Endothelial cell of umbilical vein (primary cell): ENCODE data around the gene ATXN1L. TPM values are rescaled to one million over a fixed set of nuclear protein-coding genes. Genes with fewer than 3 reads are reported as not detected.

Experiments used
- BruUV-seq: library from RNA; stranded (reverse); fragments of 400-500 nt; replicated peaks from 2 replicates; lab custom pipeline; 2021; lab: Mats Ljungman, UMichigan
- CTCF ChIA-PET: fragments of 300-600, 350-600 bp; sonication (Branson Sonifier 250); formaldehyde crosslinking; loops from one replicate; lab custom pipeline; 2021; ENCODE audit warnings: antibody characterized with exemption, inconsistent platforms; lab: Charles Lee
- POLR2A ChIA-PET: fragments of 300-600, 350-600 bp; sonication (Branson Sonifier 250); formaldehyde crosslinking; loops from one replicate; lab custom pipeline; 2021; ENCODE audit warnings: antibody characterized with exemption, inconsistent platforms; lab: Charles Lee
- DNase-seq: peaks from one replicate; pipeline ENCODE4 v3.0.0-alpha.2; 2011; ENCODE audit warnings: low read depth, low spot score
- FAIRE-seq: peaks from 2 replicates; lab custom pipeline; 2011; peaks lifted over from hg19 to GRCh38; lab: Jason Lieb, UNC
- H2AFZ ChIP-seq: 2 replicates; pipeline ENCODE4 v1.6.0; 2012; ENCODE audit warnings: low read depth, low read length, control low read depth, inconsistent platforms
- H3K27ac ChIP-seq: 2 replicates; pipeline ENCODE4 v1.5.1; 2011; ENCODE audit warnings: low read depth, mild to moderate bottlenecking, control low read depth, low read length, moderate library complexity; ENCODE audit not compliant: insufficient read depth
- H3K27me3 ChIP-seq, 2 experiments: 2 replicates each; pipeline versions ENCODE4 v1.6.0 to v1.6.1; 2011; ENCODE audit warnings: low read length in 2 of 2, mixed read lengths in 1 of 2; ENCODE audit not compliant: control insufficient read depth in 2 of 2, insufficient read depth in 2 of 2
- H3K36me3 ChIP-seq, 2 experiments: 2 replicates in 1 of 2; 3 replicates in 1 of 2; pipeline ENCODE4 v1.5.1; 2011; ENCODE audit warnings: low read length in 2 of 2, mild to moderate bottlenecking in 1 of 2, moderate library complexity in 1 of 2; ENCODE audit not compliant: control insufficient read depth in 2 of 2, insufficient read depth in 2 of 2; ENCODE audit errors: extremely low read depth in 1 of 2
- H3K4me1 ChIP-seq: 3 replicates; pipeline ENCODE4 v1.5.1; 2011; ENCODE audit warnings: mild to moderate bottlenecking, low read length; ENCODE audit not compliant: control insufficient read depth, insufficient read depth; ENCODE audit errors: extremely low read depth
- H3K4me2 ChIP-seq: 2 replicates; pipeline ENCODE4 v1.6.1; 2011; ENCODE audit warnings: low read length, control low read depth, mixed read lengths; ENCODE audit not compliant: insufficient read depth
- H3K4me3 ChIP-seq, 3 experiments: fragments of 200-600 bp in 1 of 3; sonication (generic), shearing (Covaris generic) in 1 of 3; replicated peaks in 1 of 3; 2 replicates each; pipeline ENCODE4 v1.5.1; 2011 to 2016; ENCODE audit warnings: control low read depth in 3 of 3, low read length in 3 of 3, mild to moderate bottlenecking in 2 of 3, inconsistent platforms in 1 of 3, low read depth in 1 of 3, moderate library complexity in 1 of 3; ENCODE audit not compliant: insufficient read depth in 1 of 3
- H3K79me2 ChIP-seq: 2 replicates; pipeline ENCODE4 v1.6.0; 2012; ENCODE audit warnings: low read length, inconsistent platforms; ENCODE audit not compliant: control insufficient read depth, insufficient read depth
- H3K9ac ChIP-seq: replicated peaks from 2 replicates; pipeline ENCODE3; 2011; ENCODE audit warnings: low read length, control low read depth; ENCODE audit not compliant: insufficient read depth; ENCODE audit errors: extremely low read depth
- H3K9me1 ChIP-seq: replicated peaks from 3 replicates; pipeline ENCODE4 v1.6.0; 2011; ENCODE audit warnings: mild to moderate bottlenecking, low read length; ENCODE audit not compliant: control insufficient read depth, insufficient read depth; ENCODE audit errors: extremely low read depth
- H3K9me3 ChIP-seq: replicated peaks from 2 replicates; pipeline ENCODE4 v1.5.1; 2012; ENCODE audit warnings: low read length, inconsistent platforms; ENCODE audit not compliant: control insufficient read depth, insufficient read depth
- H4K20me1 ChIP-seq: replicated peaks from 2 replicates; pipeline ENCODE3; 2011; ENCODE audit warnings: mild to moderate bottlenecking, low read length; ENCODE audit not compliant: control insufficient read depth, insufficient read depth; ENCODE audit errors: extremely low read depth
- EZH2 ChIP-seq: IDR thresholded peaks from 2 replicates; pipeline ENCODE4 v1.6.1; 2012; ENCODE audit warnings: borderline replicate concordance, low read depth, mild to moderate bottlenecking, moderate library complexity, low read length, inconsistent platforms; ENCODE audit not compliant: severe bottlenecking
- FOS ChIP-seq: IDR thresholded peaks from 2 replicates; pipeline ENCODE4 v1.6.1; 2011; ENCODE audit warnings: mild to moderate bottlenecking, low read length, moderate library complexity, borderline replicate concordance; ENCODE audit not compliant: insufficient read depth
- GATA2 ChIP-seq: IDR thresholded peaks from 2 replicates; pipeline ENCODE4 v1.7.0; 2011; ENCODE audit warnings: low read depth, mild to moderate bottlenecking, moderate library complexity, mixed read lengths, low read length; ENCODE audit not compliant: insufficient read length, insufficient read depth
- JUN ChIP-seq: IDR thresholded peaks from 2 replicates; pipeline ENCODE4 v1.6.1; 2011; ENCODE audit warnings: borderline replicate concordance, low read depth; ENCODE audit not compliant: insufficient read length, insufficient read depth
- MAX ChIP-seq: IDR thresholded peaks from 2 replicates; pipeline ENCODE4 v1.6.1; 2011; ENCODE audit not compliant: insufficient read depth, insufficient read length
- MYC ChIP-seq: IDR thresholded peaks from one replicate; pipeline ENCODE4 v1.6.1; 2011; ENCODE audit warnings: mild to moderate bottlenecking, low read depth, low read length
- POLR2A ChIP-seq: IDR thresholded peaks from 2 replicates; pipeline ENCODE4 v1.6.1; 2012; ENCODE audit warnings: low read depth, mild to moderate bottlenecking, control low read depth, low read length
- POLR2AphosphoS5 ChIP-seq: IDR thresholded peaks from 2 replicates; pipeline ENCODE4 v1.6.1; 2012; ENCODE audit warnings: low read depth, mild to moderate bottlenecking, control low read depth, low read length, moderate library complexity; ENCODE audit not compliant: insufficient read depth
- dilution Hi-C: fragments of 300-500 bp; cut with MboI; formaldehyde crosslinking; loops from one replicate; pipeline ENCODE4 v1.15.0; 2019; ENCODE audit warnings: low sequenced_read_pairs; ENCODE audit not compliant: extremely low pct_ligation_motif_present
- intact Hi-C: fragments of 100-400 bp; cut with micrococcal nuclease; formaldehyde crosslinking; loops from one replicate; pipeline ENCODE4 v1.10.0; 2022
- polyA plus RNA-seq, 4 experiments: library from polyadenylated mRNA; depleted of rRNA in 3 of 4; stranded (reverse) in 3 of 4; unstranded in 1 of 4; fragments of >200 nt; gene quantifications; 2 replicates each; pipeline versions ENCODE4 v1.2.1 to v1.2.3, GENCODE V29; 2011 to 2012; ENCODE audit warnings: missing spikeins in 1 of 4
- total RNA-seq: library from RNA; stranded (reverse); gene quantifications from 2 replicates; pipeline ENCODE4 v1.2.3, GENCODE V29; 2021
- TF ChIP-seq, protein P1 (sequence below), 2 donors: IDR thresholded peaks; 1 replicate in 1 of 2; 2 replicates in 1 of 2; pipeline ENCODE4 v1.5.1; 2011; ENCODE audit warnings: low read length in 2 of 2, mild to moderate bottlenecking in 2 of 2, moderate library complexity in 2 of 2, control low read depth in 1 of 2, inconsistent platforms in 1 of 2, low read depth in 1 of 2; ENCODE audit not compliant: insufficient read depth in 1 of 2; ENCODE audit errors: extremely low read depth in 1 of 2

ATXN1L gene
- total and polyA plus RNA-seq, 2 donors (not counting 3 experiments of a cell fraction or from before 2014, with no cell fraction given), result 15.6 to 23.9 TPM

DNA sequence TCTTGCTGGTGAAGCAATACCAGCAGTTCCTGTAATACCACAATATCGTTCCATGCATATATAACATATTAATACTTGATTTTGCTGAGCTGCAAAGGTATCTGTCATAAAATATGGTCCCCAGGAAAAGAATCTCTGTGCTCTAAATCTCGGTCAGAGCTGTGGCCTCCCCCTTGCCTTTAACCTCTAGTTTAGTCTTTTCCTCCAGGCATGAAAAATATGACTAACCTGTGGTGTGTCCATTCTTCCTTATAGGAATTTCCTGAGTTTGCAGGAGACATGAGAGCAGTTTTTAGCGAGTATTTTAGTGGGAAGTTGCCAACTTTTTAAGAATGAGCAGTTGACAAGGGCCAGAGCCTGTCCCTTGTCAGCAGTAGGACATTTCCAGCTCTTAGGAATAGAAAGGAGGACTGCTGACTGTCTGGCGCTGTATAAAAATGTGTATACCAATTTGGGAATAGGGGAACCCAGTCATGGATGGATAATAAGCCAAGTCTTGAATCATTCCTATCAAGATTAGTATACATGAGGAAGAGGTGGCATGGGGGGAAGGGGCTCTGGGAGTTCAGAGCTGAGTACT lies 8.7 kb downstream of the ATXN1L start:
- no TSS peak for BruUV-seq
- Histone ChIP-seq H3K4me3 (no peak overlapping the region), H3K9ac (no peak overlapping the region), H3K9me3 (no peaks in the 10 kb centered on the region), H3K79me2 (peaks cover 12% of the 10 kb centered on the region), H2AFZ (no peak overlapping the region), H3K4me1 (no peaks in the 10 kb centered on the region), H3K27ac (no peak overlapping the region), H3K4me2 (no peak overlapping the region), H3K9me1 (no peaks in the 10 kb centered on the region), H3K36me3 (peaks cover 15 to 24% of the 10 kb centered on the region in 2 experiments), H4K20me1 (no peaks in the 10 kb centered on the region), H3K27me3 (no peaks in the 10 kb centered on the region)
- dilution Hi-C loops (no loop called here), intact Hi-C loops (no loop called here)
- DNase-seq, result no peak
- no peak for FAIRE-seq
- TF ChIP-seq POLR2A, result no peak
- no peak for TF ChIP-seq MYC
- no peak for TF ChIP-seq GATA2
- no peak for TF ChIP-seq POLR2AphosphoS5
- TF ChIP-seq EZH2, result no peak
- TF ChIP-seq FOS, result no peak
- no peak for TF ChIP-seq JUN
- TF ChIP-seq MAX, result no peak
- TF ChIP-seq, protein P1, sequence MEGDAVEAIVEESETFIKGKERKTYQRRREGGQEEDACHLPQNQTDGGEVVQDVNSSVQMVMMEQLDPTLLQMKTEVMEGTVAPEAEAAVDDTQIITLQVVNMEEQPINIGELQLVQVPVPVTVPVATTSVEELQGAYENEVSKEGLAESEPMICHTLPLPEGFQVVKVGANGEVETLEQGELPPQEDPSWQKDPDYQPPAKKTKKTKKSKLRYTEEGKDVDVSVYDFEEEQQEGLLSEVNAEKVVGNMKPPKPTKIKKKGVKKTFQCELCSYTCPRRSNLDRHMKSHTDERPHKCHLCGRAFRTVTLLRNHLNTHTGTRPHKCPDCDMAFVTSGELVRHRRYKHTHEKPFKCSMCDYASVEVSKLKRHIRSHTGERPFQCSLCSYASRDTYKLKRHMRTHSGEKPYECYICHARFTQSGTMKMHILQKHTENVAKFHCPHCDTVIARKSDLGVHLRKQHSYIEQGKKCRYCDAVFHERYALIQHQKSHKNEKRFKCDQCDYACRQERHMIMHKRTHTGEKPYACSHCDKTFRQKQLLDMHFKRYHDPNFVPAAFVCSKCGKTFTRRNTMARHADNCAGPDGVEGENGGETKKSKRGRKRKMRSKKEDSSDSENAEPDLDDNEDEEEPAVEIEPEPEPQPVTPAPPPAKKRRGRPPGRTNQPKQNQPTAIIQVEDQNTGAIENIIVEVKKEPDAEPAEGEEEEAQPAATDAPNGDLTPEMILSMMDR (IDR thresholded peaks at IDR 0.05; ENCODE audit: extremely low read depth in 1 of 2, insufficient read depth in 1 of 2, low read depth in 1 of 2, low read length in 2 of 2), result no peak
- ChIA-PET POLR2A (no interaction called here), CTCF (interaction anchor here (1.8 kb wide), 1 partner anchor 107 kb away, joined by 4 read pairs; no protein-coding TSS in a partner anchor)
